ENCODE data around the gene POLR2J.
"Not testable (repeated sequence)": the region's sequence is repeated elsewhere in the genome, so short reads cannot be mapped to it uniquely, and the experiment has no call there.

Gene POLR2J

DNA sequence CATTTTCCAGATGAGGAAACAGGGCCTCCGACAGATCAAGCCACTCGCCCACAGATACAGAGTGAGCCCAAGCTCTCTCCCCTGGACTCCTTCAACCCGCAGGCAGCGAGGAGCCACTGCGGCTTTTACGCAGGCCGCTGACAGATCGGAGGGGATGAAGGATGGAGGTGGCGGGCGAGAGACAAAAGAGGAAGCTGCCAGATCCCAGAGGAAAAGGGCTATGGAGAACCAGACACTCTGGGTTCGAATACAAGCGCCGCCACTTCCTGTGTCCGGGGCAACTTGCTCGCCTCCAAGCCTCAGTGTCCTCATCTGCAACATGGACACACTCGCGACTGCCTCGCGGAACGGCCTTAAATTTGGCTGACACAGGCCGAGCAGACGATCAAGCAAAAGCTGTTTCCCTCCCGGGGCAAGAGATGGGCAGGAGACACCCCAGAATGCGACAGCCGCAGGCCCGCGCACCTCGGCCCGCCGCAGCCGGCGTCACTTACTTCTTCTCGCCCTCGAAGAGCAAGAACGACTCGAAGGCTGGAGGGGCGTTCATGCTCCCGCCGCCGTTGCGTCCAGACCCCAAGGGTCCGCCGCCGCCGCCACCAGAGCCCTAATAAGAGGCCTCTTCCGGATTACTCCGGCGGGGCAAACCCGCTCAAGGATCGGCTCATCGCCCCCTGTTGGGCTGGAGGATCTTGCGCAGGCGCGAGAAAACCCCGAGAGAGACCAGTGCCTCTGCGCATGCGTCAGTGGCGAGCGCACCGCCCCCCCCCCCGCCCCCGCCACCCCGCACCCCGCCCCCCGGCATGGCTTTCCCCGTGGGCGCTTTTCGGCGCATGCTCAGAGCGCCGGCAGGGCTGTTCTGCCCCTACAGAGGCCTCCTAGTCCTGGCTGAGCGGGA is at the start of gene POLR2J:
Gene POLR2J (minus strand): TSS at position 609 of the 895 bp plus-strand sequence. CDS start 62 bp downstream, at position 547.
- H3K4me1 Mint-ChIP-seq, H3K27me3 Mint-ChIP-seq, H3K36me3 Mint-ChIP-seq, H3K9me3 Mint-ChIP-seq: not testable (repeated sequence)
- Mint-ChIP-seq H3K4me3 (peak within 1 kb of the TSS; percentile 85), H3K27ac (peak within 1 kb of the TSS; percentile 77)
- ATAC-seq: peak; percentile 91

GRCh38 chr7:102527822-102528793 is 49.4 kb upstream of the POLR2J start:
- not testable (repeated sequence) for H3K27me3 Mint-ChIP-seq, ATAC-seq, H3K4me3 Mint-ChIP-seq, H3K27ac Mint-ChIP-seq, H3K36me3 Mint-ChIP-seq, H3K9me3 Mint-ChIP-seq, H3K4me1 Mint-ChIP-seq

- H3K4me3 Mint-ChIP-seq, H3K27me3 Mint-ChIP-seq, H3K9me3 Mint-ChIP-seq, H3K4me1 Mint-ChIP-seq, H3K36me3 Mint-ChIP-seq, H3K27ac Mint-ChIP-seq, ATAC-seq: not testable (repeated sequence)
Observed at GRCh38 chr7:102527182-102527581, 48.5 kb upstream of the POLR2J start.

GRCh38 chr7:102524803-102525202 is 46.1 kb upstream of the POLR2J start:
- H3K27ac Mint-ChIP-seq, H3K4me3 Mint-ChIP-seq, H3K36me3 Mint-ChIP-seq, ATAC-seq, H3K9me3 Mint-ChIP-seq, H3K27me3 Mint-ChIP-seq, H3K4me1 Mint-ChIP-seq: not testable (repeated sequence)

- not testable (repeated sequence) for H3K27ac Mint-ChIP-seq, ATAC-seq, H3K36me3 Mint-ChIP-seq, H3K9me3 Mint-ChIP-seq, H3K4me3 Mint-ChIP-seq, H3K27me3 Mint-ChIP-seq, H3K4me1 Mint-ChIP-seq
Observed at GRCh38 chr7:102520797-102521196, 42.1 kb upstream of the POLR2J start.

GRCh38 chr7:102517550-102518147 is 38.9 kb upstream of the POLR2J start, which contains the start of gene RASA4B:
RASA4B (minus strand) TSS chr7:102517777; CDS start chr7:102517710, 67 bp downstream.
- H3K27ac Mint-ChIP-seq, H3K9me3 Mint-ChIP-seq: not testable (repeated sequence)
- H3K4me3 Mint-ChIP-seq: peak within 1 kb of the TSS; percentile 52

GRCh38 chr7:102516951-102517350 is 38.2 kb upstream of the POLR2J start:
- not testable (repeated sequence) for H3K4me1 Mint-ChIP-seq, H3K4me3 Mint-ChIP-seq, H3K27me3 Mint-ChIP-seq, H3K9me3 Mint-ChIP-seq, H3K27ac Mint-ChIP-seq, H3K36me3 Mint-ChIP-seq
- ATAC-seq: peak; percentile 49

More at GRCh38 chr7:102517550-102518147, 38.9 kb upstream of the POLR2J start, which contains the start of gene RASA4B:
- H3K27me3 Mint-ChIP-seq, H3K4me1 Mint-ChIP-seq, H3K36me3 Mint-ChIP-seq: not testable (repeated sequence)
- peak; percentile 92 for ATAC-seq

DNA sequence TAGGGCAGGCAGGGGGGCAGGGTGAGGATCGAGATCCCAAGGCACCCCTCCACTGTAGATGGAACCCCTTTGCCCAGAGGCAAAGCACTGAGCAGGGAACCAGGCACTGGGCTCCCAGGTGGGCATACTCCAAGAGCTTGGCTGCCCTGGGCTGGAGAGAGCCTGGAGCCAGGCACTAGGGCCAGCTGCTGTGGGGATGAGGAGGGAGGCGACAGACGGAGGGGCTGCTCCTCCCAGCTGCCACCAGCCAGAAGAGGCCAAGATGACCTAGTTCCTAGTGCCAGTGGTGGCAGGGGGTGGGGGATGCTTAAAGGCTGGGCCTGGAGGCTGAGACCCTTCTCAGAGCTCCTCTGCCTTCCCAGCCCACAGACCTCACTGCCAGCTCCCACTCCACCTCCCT is 37.2 kb upstream of the POLR2J start:
- H3K9me3 Mint-ChIP-seq, H3K4me3 Mint-ChIP-seq, H3K36me3 Mint-ChIP-seq, H3K27me3 Mint-ChIP-seq, ATAC-seq, H3K27ac Mint-ChIP-seq, H3K4me1 Mint-ChIP-seq: not testable (repeated sequence)

GRCh38 chr7:102514881-102515721 is 36.4 kb upstream of the POLR2J start:
- H3K27ac Mint-ChIP-seq, H3K4me1 Mint-ChIP-seq, H3K4me3 Mint-ChIP-seq, H3K36me3 Mint-ChIP-seq, H3K27me3 Mint-ChIP-seq, H3K9me3 Mint-ChIP-seq: not testable (repeated sequence)
- peak; percentile 65 for ATAC-seq

- H3K36me3 Mint-ChIP-seq, ATAC-seq, H3K4me1 Mint-ChIP-seq, H3K27me3 Mint-ChIP-seq, H3K9me3 Mint-ChIP-seq: not testable (repeated sequence)
- peak overlapping the region; percentile 68 for H3K4me3 Mint-ChIP-seq
- peak overlapping the region; percentile 71 for H3K27ac Mint-ChIP-seq
Observed at GRCh38 chr7:102512642-102513221, 34.0 kb upstream of the POLR2J start.

DNA sequence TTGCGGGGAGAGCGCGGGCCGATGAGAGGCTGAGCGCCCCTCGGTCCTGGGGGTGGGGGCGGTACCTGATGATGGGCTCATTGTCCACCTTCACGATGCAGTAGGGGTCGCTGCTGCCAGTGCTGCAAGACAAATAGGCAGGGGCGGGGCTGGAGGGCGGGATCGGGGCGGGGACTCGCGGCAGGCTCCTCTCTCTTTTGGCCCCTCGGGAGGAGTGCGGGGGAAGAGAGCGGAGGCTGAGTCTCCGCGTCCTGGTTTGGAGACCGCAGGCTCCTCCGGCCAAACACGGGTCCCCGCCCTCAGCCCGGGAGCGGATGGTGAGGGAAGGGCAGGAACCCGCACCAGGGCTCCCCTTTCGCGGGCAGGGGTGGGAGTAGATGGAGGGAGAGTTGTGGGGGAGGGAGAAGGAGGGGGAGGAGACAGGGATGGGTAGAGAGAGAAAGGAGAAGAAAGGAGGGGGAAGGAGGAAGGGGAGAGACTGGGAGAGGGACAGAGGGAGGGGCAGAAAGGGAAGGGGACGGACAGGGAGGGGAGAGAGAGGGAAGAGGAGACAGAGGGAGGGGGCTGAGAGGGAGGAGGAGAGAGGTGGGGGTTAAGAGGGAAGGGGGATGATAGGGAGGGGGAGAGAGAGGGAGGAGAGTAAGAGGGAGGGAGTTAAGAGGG is 33.3 kb upstream of the POLR2J start:
- not testable (repeated sequence) for H3K4me1 Mint-ChIP-seq, H3K27me3 Mint-ChIP-seq, H3K36me3 Mint-ChIP-seq, H3K9me3 Mint-ChIP-seq
- peak; percentile 49 for ATAC-seq
- peak overlapping the region; percentile 71 for H3K27ac Mint-ChIP-seq
- H3K4me3 Mint-ChIP-seq: peak overlapping the region; percentile 68

GRCh38 chr7:102510575-102510974 is 31.9 kb upstream of the POLR2J start:
- not testable (repeated sequence) for H3K27me3 Mint-ChIP-seq, H3K36me3 Mint-ChIP-seq, H3K4me1 Mint-ChIP-seq, ATAC-seq, H3K27ac Mint-ChIP-seq, H3K9me3 Mint-ChIP-seq, H3K4me3 Mint-ChIP-seq

- ATAC-seq, H3K27ac Mint-ChIP-seq, H3K9me3 Mint-ChIP-seq, H3K4me3 Mint-ChIP-seq, H3K4me1 Mint-ChIP-seq, H3K36me3 Mint-ChIP-seq, H3K27me3 Mint-ChIP-seq: not testable (repeated sequence)
Observed at GRCh38 chr7:102507410-102508088, 28.8 kb upstream of the POLR2J start.

Measured in stimulated activated memory B cell treated with anti-CD40 and anti-IgM and Interleukin-4, amounts not matched to agents 10 μg/mL and 1 μg/mL and 100 μg/mL, for 72 hours (primary cell).